ENCODE results near the gene WDFY4.

DNA sequence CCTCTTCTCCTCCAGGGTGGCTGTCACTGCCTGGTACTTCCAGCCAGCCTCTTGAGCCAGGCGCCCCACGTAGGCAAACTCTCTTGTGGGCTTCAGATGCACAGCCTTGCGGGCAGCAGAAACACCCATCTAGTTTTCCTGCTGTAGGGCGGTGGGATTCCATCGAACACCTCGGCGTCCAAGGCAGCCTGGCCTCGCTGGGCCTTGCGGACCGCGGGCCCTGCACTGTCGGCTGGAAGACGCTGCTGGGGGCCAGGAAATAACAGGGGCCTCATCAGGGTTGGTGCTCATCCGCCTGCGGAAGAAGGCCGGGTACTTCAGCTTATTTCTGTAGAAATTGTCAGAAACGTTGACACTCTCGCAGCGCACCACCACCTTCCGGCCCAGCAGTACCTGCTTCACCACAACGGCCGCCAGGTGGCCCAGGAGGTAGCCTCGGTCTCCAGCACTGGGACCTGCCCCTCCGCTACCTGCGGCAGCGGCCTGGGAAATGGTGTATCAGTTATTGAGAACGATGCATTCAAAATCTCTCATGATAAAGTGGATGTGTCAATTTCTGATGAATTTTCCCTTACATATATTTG is 61.1 kb downstream of the WDFY4 start:
- TF ChIP-seq EZH2 (IDR thresholded peaks at IDR 0.05) (no peak), EZH2phosphoT487 (IDR thresholded peaks at IDR 0.05) (no peak)
- TF ChIP-seq, protein P1, sequence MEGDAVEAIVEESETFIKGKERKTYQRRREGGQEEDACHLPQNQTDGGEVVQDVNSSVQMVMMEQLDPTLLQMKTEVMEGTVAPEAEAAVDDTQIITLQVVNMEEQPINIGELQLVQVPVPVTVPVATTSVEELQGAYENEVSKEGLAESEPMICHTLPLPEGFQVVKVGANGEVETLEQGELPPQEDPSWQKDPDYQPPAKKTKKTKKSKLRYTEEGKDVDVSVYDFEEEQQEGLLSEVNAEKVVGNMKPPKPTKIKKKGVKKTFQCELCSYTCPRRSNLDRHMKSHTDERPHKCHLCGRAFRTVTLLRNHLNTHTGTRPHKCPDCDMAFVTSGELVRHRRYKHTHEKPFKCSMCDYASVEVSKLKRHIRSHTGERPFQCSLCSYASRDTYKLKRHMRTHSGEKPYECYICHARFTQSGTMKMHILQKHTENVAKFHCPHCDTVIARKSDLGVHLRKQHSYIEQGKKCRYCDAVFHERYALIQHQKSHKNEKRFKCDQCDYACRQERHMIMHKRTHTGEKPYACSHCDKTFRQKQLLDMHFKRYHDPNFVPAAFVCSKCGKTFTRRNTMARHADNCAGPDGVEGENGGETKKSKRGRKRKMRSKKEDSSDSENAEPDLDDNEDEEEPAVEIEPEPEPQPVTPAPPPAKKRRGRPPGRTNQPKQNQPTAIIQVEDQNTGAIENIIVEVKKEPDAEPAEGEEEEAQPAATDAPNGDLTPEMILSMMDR (IDR thresholded peaks at IDR 0.05), result peak; percentile 59
